Motor neuron (in vitro differentiated cells): Measurements from ENCODE around the gene MAP3K19. TPM values are rescaled to one million over a fixed set of nuclear protein-coding genes. Genes with fewer than 3 reads are reported as not detected.

Source experiments
- total RNA-seq, 8 experiments: library from RNA; unstranded; fragments of 300-600 nt; gene quantifications; 2 replicates each; pipeline versions ENCODE4 v1.2.3 to v1.2.4, GENCODE V29; 2022

The MAP3K19 gene
- total RNA-seq, 8 experiments from 2014 or later: 0.17 to 34.3 (median 0.58) TPM; not detected in 2

Other genes starting within 250 kb of the MAP3K19 start
- gene ACMSD, start 208.8 kb downstream of the MAP3K19 start, total RNA-seq: 1 to 10 TPM in 1 of 8 experiments, under 1 TPM in 6, not detected in 1; 0.16 to 1.5 (median 0.37) TPM
- gene CCNT2, start 128.6 kb downstream of the MAP3K19 start, total RNA-seq: 10 to 100 TPM; 23.6 to 52.6 (median 45.3) TPM
- gene RAB3GAP1, start 4.8 kb upstream of the MAP3K19 start, total RNA-seq: 10 to 100 TPM; 28.1 to 56.5 (median 39.2) TPM